Measurements from ENCODE around the gene ATL2.
A peak's percentile ranks its signal among the peaks of the same experiment; 100 is the strongest.

ATL2 gene

GRCh38 chr2:38277245-38278116 is 99.6 kb downstream of the ATL2 start (continued):
- TF ChIP-seq ZNF623 (tag by site-specific recombination; IDR thresholded peaks at IDR 0.05) (no peak), REPIN1 (tag by site-specific recombination; IDR thresholded peaks at IDR 0.05; ENCODE audit: low read depth) (no peak)

GRCh38 chr2:38274286-38275276 is 102.5 kb downstream of the ATL2 start:
- TF ChIP-seq PRDM10 (tag by site-specific recombination; IDR thresholded peaks at IDR 0.05) (peak; percentile 43; the same call in 1 of the 2 replicates), ZNF362 (tag by site-specific recombination; IDR thresholded peaks at IDR 0.05) (peak; percentile 88), ZNF10 (tag by site-specific recombination; IDR thresholded peaks at IDR 0.05) (no peak), ZNF654 (tag by site-specific recombination; IDR thresholded peaks at IDR 0.05; ENCODE audit: low read depth) (peak; percentile 56), REPIN1 (tag by site-specific recombination; IDR thresholded peaks at IDR 0.05; ENCODE audit: low read depth) (no peak), ZBTB17 (tag by site-specific recombination; IDR thresholded peaks at IDR 0.05) (peak; percentile 42; the same call in 1 of the 2 replicates), CTCF (tag by site-specific recombination; IDR thresholded peaks at IDR 0.05) (peak; percentile 62)
- no peaks in the 10 kb centered on the region for H3K4me1 ChIP-seq (ENCODE audit: control insufficient read depth, insufficient read depth, low read length)
- H3K27ac ChIP-seq (ENCODE audit: extremely low read depth, low read depth, low read length) = no peak overlapping the region
- H3K9me3 ChIP-seq (ENCODE audit: control insufficient read depth, insufficient read depth, low read depth, low read length) = no peaks in the 10 kb centered on the region
- ChIA-PET POLR2A (interaction anchor here (0.5 to 1.0 kb wide), 6 partner anchors 20 to 476 kb away, joined by 3 to 8 read pairs (median 4); partner anchors contain the start of gene CYP1B1), CTCF (interaction anchor here (0.5 to 1.5 kb wide), 27 partner anchors 10 to 881 kb away, joined by 3 to 16 read pairs (median 4); no protein-coding TSS in a partner anchor)
- H3K4me3 ChIP-seq (ENCODE audit: low read depth, low read length) = no peak overlapping the region
- no peaks in the 10 kb centered on the region for H3K36me3 ChIP-seq (ENCODE audit: control insufficient read depth in 2 of 2, insufficient read depth in 1 of 2, low read length in 2 of 2)

GRCh38 chr2:38271697-38272096 is 105.4 kb downstream of the ATL2 start:
- no peaks in the 10 kb centered on the region for H3K36me3 ChIP-seq (ENCODE audit: control insufficient read depth in 2 of 2, insufficient read depth in 1 of 2, low read length in 2 of 2)
- ChIA-PET CTCF (interaction anchor here (1.0 to 2.1 kb wide), 5 partner anchors 44 to 289 kb away, joined by 3 to 7 read pairs (median 6); partner anchors contain the start of gene CYP1B1), POLR2A (no interaction called here)
- H3K4me3 ChIP-seq (ENCODE audit: low read depth, low read length) = no peak overlapping the region
- H3K27ac ChIP-seq (ENCODE audit: extremely low read depth, low read depth, low read length) = no peak overlapping the region
- H3K9me3 ChIP-seq (ENCODE audit: control insufficient read depth, insufficient read depth, low read depth, low read length) = no peaks in the 10 kb centered on the region
- no peaks in the 10 kb centered on the region for H3K4me1 ChIP-seq (ENCODE audit: control insufficient read depth, insufficient read depth, low read length)
- TF ChIP-seq ZNF777 (tag by site-specific recombination; IDR thresholded peaks at IDR 0.05; ENCODE audit: borderline replicate concordance) (no peak), ZBTB8A (tag by site-specific recombination; IDR thresholded peaks at IDR 0.05) (no peak), IKZF3 (tag by site-specific recombination; IDR thresholded peaks at IDR 0.05) (no peak), ZNF398 (tag by site-specific recombination; IDR thresholded peaks at IDR 0.05) (no peak), ZNF302 (tag by site-specific recombination; IDR thresholded peaks at IDR 0.05; ENCODE audit: low read depth) (no peak), ZNF48 (tag by site-specific recombination; IDR thresholded peaks at IDR 0.05) (no peak), ZNF549 (tag by site-specific recombination; IDR thresholded peaks at IDR 0.05) (no peak), ZNF394 (tag by site-specific recombination; IDR thresholded peaks at IDR 0.05; ENCODE audit: borderline replicate concordance) (no peak), ZNF133 (tag by site-specific recombination; IDR thresholded peaks at IDR 0.05) (no peak), ZBTB49 (tag by site-specific recombination; IDR thresholded peaks at IDR 0.05; ENCODE audit: low read depth) (no peak)

Measured in HEK293 (cell line).